GDM1 (cell line): ENCODE results near the gene MKNK1.

Experiments
- DNase-seq: peaks from one replicate; lab custom pipeline; 2025; lab: John Stamatoyannopoulos, UW

The MKNK1 gene

DNA sequence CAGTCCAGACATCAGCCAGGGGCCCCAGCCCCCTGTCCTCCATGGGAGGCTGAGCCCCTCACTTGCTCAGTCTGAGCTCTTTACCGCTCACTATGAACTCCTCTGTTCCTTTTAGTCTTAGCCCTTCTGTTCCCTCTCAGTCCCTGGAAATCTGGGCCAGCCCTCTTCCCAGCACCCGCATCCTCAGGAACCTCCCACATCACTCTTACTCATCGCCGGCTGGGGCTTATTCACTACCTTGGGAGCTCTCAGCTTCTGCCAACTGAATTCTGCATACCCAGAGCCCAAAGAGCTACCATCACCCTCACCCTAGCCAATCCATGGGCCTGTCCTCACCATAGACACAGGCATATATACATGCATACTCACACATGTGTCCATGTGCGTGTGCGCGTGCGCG lies 64.1 kb downstream of the MKNK1 start:
- DNase-seq, result no peak

DNA sequence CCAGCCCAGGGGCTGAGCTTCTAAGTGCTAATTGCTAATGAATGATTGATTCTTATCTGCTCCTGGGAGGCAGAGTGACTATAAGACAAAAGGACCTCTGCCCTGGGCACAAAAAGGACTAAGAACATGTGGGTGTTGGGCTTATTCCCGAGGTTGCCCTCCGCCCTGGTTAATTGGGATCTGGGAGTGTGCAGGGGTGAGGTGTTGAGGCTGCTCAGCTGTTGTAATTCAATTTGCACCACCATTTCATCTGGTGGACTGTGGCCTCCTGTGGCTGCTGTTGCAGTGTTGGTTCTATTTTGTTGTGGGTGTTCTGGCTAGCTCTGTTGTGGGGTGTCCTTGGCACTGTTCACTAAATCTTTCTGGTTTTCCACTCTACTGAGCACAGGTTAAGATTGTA lies 65.9 kb downstream of the MKNK1 start:
- no peak for DNase-seq

DNA sequence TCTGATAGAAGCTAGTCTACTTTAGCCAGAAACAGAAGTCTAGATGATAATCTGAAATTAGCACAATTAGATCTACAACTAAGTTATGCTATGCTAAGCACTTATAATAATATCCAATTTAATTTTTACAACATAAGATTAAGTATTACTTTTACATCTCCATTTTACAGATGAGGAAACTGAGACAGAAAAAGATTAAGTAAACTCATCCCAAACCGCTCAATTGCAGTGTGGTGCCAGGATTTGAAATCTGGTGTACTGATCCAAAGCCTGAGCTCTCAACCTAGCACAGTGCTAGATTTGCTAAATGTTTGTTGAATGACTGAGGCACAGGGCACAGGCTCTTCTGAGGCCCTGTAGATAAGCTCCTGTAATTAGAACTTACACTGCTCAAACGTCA lies 66.4 kb downstream of the MKNK1 start:
- no peak for DNase-seq

DNA sequence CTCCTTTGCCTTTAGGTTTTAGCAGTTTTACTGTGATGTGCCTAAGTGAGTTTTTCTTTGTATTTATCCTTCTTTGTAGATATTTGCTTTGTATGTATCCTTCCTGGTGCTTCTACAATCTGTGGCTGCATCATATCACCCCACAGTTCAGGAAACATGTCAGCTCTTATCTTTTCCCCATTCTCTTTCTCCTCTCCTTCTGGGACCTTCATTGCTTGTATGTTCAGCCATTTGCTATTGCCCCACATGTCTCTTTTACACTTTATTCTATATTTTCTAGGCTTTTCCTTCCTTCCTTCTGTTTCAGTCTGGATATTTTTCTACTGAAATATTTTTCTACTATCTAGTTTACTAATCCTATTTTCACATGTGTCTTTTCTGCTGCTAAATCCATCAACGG lies 67.5 kb downstream of the MKNK1 start:
- DNase-seq, result no peak

DNA sequence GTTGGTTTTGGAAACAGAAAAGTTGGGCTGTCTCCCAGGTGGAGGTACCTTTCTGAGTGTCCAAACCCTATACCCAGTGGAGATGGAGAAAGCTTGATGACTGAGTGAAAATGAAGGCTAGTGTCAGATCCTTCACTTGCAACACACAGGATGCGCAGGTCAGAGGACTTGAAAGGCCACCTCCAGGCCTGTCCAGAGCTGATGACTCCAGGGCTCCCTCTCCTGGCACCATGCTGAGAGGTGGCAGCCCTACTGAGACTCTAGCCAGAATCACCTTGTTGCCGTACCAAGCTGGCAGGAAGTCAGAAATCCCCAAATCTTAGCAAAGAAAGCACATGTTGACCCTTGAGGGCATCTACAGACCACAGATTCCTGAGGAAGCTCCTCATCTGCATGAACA lies 69.0 kb downstream of the MKNK1 start:
- DNase-seq, result no peak

DNA sequence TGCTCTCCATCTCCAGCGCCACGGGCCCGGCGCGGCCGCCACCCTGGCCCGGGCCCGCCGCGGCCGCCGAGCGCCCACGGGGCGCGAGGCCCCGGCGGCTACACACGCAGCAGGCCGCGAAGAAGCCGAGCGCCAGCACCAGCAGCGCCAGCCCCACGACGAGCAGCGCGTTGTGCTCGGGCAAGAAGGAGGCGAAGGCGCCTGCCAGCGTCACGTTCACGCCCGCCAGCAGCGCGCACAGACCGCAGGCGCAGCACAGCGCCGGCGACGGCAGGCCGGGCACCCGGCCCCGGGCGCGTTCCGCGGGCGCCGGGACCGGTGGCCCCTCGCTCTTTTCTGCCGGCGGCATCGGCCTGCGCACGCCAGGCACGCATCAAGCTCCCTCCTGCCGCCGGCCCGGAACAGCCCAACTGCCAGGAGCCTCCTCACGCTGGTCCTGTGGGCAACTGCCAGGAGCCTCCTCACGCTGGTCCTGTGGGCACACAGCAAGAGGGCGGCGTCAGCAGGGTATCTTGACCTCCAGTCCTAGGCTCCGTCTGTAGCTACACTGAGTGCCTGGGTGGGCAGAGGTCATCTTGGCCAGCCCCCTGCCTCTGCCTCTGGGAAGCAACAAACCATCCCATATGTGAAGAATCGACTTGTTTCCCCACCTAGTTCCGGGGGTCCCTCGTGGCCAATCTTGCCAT lies 70.7 kb downstream of the MKNK1 start:
- DNase-seq, result no peak

DNA sequence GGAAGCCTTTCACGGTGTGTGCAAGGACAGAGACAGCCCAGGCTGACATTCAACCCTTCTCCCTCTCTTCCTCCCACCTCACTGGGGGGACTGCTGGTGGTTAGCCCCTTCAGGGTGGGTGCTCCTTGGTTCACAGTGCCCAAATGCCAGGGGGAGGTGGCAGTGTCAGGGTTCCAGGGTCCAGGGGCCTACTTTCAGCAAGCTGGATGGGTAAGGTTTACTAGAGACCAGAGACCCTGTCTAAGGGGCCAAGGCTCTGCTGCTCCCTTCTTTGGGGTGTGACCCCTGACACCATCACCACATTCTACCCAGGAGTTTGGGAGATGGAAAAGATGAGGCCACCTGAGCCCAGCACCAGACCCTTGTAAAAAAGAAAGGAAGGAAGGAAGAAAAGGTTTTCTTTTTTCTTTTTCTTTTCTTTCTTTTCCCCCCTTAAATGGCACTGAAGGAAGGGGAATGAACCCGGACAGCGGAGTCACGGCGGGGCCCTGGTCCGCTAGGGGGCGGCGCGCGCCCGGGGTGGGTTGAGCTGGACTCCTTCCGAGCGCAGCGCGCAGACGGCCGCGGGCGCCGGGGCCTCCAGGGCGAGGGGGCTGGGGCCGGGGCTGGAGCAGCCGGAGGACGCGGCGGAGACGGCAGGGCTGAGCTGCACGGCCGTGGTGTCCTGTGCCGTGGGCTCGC lies 71.4 kb downstream of the MKNK1 start:
- no peak for DNase-seq

DNA sequence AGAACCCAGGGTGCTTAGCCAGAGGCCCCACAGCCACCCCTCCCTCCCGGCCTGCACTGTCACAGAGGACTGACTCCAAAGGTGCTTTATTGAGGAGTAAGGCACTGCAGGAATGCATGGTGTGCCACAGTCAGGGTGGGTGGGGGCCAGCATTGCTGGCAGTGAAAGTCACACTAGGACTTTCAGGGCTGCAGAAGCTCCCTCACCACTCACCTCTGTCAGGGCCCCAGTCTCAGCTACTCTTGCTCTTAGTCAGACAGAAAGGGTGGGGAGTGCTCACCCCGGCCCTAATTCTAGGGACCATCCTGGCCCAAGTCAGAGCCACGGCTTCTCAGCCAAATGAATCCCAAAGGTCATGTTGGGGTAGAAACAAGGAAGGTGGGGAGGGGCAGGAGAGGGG lies 72.0 kb downstream of the MKNK1 start:
- no peak for DNase-seq

DNA sequence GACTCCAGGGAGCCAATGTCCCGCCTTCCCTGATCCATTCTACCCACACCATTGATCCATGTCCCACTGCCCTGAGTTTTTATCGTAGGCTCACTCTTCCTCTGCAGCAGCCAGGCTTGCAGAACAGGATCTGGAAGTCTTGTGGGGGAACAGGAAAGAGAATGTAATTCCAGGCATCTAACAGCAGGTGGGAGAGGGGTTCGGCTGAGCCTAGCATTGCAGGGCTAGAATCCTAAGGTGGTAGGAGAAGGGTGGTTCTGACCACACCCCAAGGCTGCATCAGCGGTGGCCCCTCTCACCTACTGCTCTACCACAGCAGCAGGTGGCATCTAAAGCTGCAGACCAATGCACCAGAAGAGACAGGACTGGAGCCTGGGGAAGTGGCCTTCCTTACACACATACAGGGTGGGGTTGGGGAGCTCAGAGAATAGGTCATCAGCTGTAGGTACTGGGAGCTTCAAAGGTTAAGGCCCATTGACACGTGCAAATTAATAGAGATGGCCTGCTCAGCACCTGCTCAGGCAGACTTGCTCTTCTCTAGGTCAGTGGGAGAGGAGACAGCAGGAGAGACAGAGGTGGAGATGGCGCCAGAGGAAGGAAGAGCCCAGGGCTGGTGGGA lies 73.2 kb downstream of the MKNK1 start:
- DNase-seq, result no peak

DNA sequence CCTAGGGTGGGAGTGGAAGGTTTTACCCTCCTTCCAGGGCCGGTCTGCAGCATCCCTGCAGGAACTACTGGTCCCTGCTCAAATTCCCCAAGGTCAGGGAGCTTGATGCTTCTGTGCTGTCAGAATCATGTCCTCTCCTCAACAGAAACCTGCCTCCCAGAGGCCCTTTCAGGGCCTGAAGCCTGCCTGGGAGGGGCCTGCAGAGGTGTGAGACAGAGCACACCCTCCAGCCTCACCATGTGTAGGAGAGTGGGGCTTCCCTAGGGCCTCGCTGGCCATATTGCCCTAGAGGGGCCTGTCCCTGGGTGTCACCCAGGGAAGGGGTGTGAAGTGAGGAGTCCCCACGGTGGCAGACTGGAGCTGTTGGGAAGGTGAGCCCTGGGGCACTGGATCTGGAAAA lies 73.8 kb downstream of the MKNK1 start:
- no peak for DNase-seq

DNA sequence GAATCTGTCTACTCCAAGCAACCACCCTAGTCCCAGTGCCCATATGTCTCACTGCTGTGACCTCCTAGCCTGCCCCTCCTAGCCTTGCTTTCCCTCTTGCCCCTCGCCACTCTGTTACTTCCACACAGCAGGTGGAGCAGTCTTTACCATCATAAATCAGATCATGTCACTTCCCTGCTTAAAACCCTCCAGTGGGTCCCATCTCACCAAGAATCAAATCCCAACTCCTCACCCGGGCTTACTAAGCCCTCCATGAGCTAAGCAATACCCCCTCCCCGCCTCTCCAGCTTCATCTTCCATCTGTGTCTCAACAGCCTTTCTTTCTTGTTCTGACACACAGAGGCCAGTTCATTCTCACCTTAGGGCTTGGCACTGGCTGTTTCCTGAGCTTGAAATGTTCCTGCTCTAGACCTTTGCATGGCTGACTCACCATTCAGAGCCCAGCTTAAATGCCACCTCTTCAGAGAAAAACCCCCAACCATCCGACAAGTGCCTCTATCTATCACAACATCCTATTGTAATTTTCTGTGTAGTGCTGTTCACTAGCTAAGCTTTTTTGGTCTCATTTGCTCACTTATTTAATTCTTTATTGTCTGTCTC lies 74.9 kb downstream of the MKNK1 start:
- no peak for DNase-seq

DNA sequence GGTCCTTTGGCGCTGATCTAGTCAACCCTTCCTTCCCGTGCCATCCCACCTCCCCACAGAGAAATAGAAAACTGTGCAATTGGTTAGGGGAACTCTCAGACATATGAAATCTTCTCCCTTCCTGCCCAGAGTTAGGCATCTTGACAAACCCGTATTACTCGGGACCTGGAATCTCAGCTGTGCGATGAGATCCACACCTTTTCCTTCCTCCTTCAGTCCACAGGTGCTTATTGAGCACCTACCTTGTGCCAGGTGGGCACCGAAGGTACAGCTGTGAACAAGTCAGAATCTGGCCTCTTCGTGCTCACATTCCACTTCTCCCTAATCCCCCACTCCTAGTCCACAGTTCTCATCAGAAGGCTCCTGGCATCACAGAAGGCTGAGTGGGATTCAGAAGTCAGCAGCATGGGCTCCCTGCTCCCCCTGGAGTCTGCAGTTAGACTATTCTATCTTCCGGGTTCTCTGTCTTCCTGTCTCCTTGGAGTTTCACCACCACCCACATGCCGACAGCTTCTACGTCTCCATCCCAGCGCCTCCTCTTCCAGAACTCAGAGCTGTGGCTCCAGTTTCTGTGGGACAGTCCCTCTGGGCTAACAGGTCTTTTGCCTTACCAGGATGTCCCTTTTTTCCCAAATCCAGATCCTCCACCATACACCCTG lies 75.6 kb downstream of the MKNK1 start:
- DNase-seq, result no peak

DNA sequence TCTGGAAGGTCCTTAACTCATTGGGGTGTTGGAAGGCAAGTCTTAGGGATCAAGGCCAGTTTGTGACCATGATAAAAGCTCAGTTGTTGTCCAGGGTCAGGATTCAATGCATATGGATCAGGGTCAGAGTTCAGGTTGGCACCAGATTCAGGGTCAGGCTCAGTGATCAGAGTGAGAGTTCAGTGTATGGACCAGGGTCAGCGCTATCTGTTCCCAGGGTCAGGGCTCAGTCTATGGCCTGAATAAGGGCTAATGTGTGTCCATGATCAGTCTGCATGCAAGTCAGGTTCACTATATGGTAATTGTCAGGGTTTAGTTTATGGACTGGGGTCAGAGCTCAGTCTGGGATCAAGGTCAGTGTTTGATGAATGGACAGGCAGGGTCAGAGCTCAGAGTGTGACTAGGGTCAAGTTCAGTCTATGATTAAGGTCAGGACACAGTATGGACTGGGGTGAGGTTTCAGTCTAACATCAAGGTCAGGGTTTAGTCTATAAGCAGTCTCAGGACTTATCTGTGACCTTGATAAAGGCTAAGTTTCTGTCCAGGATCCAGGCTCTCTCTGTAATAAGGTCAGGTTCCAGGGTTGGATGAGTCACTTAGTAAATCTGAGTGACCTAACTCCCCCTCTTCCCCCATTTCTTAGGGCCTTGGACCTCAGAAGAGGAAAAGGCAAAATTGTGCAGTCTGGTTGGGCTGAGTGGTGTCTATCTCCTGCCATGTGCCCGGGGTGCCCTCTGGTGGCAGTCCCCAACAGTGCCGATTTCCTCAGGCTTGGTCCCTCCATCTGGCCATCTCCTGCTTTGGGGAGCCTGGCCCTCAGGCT lies 76.4 kb downstream of the MKNK1 start:
- peak; percentile 29 for DNase-seq

DNA sequence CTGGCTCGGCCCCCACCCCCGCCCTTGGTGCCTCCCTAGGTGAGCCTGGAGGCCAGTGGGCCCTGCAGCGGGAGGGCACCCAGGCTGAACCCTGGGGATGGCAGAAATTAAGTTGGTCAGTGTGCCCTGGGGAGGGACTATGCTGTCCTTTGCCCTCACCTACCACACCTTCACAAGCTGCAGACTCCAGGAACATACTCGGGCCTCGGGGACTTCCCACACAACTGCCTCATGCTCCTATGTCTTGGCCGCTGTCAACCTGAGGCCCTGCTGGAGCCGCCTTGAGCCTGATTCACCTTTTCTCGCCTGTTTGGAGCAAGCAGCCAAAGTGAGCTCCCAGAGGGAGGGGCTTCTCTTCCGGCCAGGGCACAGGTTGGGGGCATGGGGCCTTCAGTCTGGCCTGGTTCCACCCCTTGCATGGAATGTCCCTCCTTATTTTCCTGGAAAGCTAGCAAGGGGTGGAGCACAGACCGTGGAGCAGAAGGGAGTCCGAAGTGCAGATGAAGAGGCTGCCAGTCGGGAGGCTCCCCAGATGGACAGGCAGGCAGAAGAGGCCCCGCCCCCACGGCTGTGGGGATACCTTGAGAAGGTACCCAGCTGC lies 77.3 kb downstream of the MKNK1 start:
- no peak for DNase-seq

DNA sequence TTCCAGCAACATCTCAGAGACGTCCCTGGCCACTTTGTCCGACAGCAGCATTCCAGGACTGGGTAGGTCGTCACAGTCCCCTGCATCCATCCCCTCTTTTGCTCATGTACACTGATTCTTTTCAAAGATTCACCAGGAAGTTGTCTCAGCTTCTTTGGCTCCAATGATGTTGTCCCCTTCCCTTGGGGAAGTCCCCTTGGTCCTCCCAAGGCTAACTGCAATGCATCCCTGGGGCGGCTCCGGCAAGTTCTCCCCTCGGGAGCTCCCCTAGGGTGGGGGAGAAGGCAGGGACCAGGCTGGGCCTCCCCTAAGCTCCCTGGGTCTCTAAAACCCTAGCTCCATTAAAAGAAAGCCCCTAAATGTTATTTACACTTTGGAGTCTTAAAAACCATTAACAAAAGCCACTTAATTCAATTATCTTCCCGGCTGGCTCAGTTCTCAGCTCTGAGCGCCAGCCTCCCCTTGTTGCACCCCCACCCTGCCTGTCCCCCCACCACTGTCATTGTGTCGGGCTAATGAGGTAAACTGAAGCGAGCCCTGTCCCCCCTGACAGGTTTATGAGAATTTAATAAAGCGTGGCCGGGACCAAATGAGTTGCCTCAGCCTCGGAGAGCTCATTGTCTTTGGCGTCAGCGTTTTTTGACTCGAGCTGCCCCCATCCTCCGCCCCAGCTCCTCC lies 77.9 kb downstream of the MKNK1 start:
- no peak for DNase-seq

DNA sequence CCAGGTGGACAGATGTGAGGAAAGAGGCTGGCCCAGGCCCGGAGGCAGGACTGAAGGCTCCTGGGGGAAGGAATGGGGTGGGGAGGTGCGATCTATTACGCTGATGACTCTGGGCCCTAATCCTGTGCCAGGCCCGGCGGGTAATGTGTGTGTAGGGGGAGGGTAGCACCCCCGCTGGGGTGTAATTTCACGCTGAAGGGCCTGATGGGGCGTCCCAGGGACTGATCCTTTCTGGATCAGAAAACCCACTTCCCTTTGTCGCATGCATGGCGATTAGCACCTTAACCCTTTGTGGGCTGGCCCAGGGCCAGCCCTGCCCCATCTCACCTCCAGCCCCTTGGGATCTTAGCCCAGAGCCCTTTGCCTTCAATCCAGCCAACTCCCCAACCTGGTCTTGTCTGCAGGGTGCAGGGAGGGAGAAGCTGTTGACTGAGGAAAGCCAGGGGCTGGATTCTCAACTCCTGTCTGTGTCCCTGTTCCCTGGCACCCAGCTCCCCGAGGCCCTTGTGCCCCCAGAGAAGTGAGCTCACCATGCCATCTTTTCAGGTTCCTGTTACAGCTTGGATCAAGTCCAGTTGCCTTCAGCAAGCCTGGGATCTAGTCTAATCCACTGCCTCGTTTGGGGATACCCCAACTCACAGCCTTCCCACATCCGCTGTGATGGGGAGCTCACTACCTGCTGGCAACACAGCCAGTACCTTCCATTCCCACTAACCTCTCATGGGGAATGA lies 78.7 kb downstream of the MKNK1 start:
- DNase-seq, result no peak

DNA sequence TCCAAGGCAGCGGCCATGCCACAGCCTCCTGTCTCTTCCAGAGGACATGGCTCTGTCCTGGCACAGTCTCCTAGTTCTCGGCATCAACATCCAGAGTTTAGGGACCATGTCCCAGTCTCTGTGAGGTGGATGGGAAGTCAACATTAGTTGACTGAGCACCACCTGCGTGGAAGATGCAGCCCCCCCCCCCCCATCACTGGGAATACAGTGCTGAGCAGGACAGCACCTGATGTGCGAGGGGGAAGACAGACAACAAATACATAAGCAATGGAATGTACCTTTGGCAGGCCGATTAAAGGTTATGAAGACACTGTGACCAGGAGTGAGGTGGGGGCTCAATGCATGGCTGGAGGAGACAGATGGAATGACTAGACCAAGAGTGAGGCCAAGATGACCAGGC lies 79.2 kb downstream of the MKNK1 start:
- DNase-seq, result no peak

DNA sequence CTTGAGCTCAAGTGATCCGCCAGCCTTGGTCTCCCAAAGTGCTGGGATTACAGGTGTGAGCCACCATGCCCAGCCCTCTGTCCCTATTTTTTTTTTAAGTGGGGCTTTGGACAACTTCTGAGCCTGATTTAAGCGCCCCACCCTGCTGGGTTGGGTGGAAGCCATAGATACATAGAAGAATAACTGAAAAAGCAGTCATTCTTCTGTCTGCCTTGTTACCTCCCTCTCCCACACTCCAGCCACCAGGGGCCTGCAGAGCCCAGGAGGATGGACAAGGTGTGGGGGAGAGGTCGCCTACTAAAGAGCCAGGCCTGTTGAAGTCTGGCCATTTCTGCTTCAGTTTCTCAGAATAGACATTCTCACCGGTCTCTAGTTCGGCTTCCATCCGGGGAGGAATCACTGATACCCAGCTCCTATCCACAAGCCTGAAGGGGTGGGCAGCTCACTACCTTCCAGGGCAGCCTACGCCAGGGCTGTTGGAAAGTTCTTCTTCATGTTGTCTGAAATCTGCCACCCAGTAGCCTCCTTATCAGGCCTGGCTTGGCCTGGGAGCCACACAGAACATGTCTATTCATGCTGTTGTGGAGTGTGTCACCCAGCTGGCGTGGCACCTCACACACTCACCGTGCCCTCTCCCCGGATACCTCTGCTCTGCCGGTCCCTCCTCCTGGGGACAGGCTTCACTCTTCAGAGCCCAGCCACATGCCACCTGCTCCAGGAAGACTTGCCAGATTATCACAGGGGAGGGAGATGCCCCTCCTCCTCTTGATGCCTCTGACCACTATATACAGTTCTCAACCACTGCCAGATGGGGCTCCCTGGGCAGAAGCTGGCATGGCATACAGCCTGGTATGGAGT lies 80.3 kb downstream of the MKNK1 start:
- DNase-seq, result no peak

DNA sequence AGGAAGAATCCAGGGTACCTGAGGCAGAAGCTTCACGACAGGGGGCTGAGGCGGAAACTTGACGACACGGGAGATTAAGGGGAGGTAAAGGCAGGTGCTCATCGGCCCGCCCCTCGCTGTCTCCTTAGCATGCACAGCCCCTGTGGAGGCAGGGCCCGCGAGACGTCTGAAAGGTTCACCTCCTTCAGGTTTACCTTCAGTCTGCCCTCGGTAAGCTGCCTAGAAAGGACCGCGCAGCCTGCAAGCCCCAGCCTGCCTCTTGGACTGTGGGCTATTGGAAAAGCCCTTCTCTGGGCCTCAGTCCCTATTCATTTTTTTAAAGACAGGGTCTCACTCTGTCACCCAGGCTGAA lies 81.1 kb downstream of the MKNK1 start:
- no peak for DNase-seq
